GM18508 (cell line): ENCODE measurements around the gene VIPR2.
"Not testable (repeated sequence)": the region's sequence is repeated elsewhere in the genome, so short reads cannot be mapped to it uniquely, and the experiment has no call there.

Source experiments
- ATAC-seq: cut with Tn5 transposase; IDR thresholded peaks from one replicate; pipeline ENCODE4 v1.9.1; 2021; ENCODE audit warnings: moderate number of reproducible peaks; ENCODE audit not compliant: insufficient read depth, unreplicated experiment

The VIPR2 gene

DNA sequence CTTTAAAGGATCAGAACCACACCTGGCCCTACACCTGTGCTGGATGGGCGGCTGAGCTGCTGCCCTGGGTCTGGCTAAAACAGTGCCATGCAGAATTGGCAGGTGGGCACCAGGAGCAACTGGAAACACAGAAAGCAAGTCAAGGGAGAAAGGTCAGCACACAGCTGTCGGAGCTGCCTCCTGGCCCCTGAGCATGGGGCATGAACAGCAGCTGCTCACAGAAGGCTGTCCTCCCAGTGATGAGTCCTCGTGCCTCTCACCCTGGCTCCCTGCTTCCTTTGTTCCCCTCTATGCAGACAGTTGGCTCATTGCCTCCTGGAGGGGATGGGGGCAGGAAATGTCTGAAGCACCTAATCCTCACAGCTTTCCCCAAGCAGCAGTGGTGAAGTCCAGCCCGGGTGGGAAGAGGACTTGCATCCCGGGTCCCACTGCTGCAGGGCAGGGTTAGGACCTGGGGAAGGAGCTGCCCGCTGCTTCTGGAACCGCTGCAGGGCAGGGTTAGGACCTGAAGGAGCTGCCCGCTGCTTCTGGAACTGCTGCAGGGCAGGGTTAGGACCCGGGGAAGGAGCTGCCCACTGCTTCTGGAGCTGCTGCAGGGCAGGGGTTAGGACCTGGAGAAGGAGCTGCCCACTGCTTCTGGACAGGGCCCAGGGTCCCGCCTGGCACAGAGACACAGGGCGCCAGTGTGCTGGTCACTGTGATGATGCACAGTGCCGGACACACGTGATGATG, 37.3 kb downstream of the VIPR2 start:
- no peak for ATAC-seq

DNA sequence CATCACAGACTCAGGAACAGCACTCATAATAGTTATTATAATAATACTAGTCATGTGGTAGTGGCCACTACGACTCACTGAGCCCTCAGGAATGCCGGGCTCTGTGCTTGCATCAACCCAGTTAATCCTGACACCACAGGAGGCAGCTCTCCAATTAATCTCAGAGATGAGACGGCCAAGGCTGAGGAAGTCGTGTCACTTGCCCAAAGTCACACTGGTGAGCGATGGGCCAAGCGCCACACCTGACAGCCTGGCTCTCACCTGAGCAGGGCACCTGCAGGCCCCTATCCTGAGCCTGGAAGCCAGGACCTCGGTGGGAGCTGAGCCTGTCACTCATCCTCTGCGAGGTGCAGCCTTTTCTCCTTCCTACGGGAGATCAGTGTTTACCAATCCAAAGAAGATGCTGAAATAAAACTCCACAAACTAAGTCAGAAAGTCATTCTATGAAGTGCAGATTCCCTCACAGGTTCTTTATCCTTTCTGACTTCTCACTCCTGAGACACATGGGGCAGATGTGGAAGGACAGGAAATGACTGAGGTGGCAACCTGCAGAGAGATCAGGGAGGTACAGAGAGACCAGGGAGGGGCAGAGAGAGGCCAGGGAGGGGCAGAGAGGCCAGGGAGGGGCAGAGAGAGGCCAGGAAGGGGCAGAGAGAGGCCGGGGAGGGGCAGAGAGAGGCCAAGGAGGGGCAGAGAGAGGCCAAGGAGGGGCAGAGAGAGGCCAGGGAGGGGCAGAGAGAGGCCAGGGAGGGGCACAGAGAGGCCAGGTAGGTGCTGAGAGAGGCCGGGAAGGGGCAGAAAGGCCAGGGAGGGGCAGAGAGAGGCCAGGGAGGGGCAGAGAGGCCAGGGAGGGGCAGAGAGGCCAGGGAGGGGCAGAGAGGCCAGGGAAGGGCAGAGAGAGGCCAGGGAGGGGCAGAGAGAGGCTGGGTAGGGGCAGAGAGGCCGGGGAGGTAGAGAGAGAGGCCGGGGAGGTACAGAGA, 38.5 kb downstream of the VIPR2 start:
- ATAC-seq, result no peak

DNA sequence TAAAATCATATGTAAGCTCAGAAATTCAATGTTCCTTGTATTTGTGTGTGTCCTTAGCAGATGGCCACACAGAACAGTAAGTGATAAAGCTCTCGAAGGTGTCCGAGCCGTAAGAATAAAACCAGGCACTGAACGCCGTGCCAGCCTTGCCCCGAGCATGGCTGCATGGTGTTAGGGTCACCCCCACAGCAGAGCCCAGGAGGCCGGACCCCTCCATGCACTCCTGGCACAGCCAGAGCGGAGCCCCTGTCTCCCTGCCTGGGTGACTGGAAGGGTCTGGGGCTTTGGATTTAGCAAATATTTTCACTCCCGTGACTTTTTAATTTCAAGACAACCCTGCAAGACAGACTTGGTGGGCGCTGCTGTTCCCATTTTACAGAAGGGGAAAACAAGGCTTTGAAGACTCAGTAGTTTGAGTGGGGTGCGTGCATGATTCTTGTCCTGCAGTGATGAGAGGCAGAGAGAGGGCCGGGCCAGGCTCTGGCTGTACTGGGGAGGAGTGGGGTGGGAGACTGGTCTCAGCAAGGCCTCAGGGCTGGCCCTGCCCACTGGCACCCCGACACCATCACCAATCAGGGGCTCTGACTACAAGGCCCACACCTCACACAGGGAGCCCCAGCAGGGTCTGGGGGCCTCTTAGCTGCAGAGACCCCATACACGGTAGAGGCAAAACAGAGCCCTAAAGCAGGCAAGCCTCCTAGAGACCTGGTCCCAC, 39.4 kb downstream of the VIPR2 start:
- no peak for ATAC-seq

DNA sequence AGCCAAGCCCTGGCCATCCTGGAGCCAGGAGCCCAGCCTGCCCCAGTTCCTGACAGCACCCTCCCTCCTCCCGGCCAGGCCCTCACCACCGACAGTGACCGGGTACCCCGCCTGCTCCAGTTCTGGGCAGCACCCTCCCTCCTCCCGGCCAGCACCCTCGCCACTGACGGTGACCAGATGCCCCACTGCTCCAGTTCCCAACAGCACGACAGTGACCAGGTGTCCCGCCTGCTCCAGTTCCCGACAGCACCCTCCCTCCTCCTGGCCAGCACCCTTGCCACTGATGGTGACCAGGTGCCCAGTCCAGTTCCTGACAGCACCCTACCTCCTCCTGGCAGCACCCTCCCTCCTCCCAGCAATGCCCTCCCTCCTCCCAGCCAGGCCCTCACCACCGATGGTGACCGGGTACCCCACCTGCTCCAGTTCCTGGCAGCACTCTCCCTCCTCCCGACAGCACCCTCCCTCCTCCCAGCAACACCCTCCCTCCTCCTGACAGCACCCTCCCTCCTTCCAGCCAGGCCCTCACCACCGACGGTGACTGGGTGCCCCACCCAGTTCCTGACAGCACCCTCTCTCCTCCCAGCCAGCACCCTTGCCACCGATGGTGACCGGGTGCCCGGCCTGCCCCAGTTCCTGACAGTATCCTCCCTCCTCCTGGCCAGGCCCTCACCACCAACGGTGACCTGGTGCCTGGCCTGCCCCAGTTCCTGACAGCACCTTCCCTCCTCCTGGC, 40.3 kb downstream of the VIPR2 start:
- no peak for ATAC-seq

DNA sequence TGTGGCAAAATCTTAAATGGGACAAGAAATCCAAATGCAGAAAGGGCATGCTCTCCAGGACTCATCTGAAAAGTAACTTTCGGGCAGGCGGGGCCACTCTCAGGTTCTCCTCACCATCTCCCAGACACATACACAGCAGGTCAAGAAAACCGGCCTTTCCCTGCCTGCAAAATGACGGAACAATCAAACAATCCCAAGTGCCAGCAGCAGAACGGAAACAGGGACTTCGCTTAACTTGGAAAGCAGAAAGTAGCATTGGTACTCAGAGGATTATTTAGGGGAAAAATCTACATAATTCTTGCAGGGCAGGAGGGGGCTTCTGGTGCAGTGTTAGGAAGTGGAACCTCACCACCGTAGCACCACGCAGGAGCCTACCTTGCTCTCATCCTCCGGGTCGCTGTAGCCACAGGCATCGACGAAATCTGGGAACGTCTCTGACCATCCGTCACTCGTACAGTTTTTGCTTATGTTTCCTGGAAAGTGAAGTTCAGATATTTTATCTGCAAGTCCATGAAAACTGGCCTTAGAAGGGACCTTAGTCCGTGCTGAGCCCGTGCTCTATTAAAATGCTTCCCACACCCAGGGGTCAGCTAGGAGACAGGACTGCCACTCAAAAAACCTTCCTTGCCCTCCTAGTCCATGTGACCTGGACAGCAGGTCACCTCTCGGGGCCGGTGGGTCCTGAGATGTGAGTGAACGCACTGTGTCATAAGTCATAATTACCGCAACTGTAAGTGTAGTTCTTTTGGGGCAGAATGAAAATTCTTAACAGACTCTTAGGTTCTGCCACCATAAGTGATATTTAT, 41.1 kb downstream of the VIPR2 start:
- ATAC-seq, result no peak

DNA sequence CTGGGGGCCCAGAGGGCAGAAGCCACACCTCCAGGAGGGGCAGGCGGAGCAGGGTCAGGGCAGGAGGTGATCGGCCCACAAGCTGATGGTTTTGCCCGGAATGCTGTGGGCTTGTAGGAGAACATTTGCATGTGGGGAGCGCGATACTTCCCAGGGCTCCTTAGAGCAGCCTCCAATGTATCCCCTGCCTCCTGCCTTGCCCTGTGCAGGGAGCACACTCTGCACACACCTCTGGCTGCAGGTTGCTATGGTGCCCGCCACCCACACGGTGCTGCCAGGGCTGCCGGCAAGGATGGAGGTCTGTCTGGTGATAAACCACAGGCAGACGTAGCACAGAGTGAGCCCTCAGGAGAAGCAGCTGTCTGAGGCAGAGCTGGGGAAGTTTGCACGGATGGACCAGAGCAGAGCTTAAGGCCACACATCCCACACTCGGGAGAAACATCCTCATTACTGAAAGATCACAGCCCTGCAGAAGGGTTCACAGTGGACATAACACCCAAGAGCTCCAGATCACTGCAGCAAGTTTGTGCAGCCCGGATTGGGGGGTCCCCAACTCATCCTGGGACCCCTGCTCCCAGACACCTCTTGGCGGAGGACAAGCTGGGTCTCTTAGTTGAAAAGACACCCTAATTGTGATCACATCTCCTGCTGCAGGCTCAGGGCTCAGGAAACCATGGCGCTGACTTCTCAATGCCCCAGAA, 41.8 kb downstream of the VIPR2 start:
- no peak for ATAC-seq

DNA sequence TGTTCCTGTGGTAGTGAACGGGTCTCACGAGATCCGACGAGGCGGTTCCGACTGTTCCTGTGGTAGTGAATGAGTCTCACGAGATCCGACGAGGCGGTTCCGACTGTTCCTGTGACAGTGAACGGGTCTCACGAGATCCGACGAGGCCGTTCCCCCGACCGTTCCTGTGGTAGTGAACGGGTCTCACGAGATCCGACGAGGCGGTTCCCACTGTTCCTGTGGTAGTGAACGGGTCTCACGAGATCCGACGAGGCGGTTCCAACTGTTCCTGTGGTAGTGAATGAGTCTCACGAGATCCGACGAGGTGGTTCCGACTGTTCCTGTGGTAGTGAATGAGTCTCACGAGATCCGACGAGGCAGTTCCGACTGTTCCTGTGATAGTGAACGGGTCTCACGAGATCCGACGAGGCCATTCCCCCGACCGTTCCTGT, 43.0 kb downstream of the VIPR2 start:
- not testable (repeated sequence) for ATAC-seq

DNA sequence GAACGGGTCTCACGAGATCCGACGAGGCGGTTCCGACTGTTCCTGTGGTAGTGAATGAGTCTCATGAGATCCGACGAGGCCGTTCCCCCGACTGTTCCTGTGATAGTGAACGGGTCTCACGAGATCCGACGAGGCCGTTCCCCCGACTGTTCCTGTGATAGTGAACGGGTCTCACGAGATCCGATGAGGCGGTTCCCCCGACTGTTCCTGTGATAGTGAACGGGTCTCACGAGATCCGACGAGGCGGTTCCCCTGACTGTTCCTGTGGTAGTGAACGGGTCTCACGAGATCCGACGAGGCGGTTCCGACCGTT, 43.6 kb downstream of the VIPR2 start:
- not testable (repeated sequence) for ATAC-seq

DNA sequence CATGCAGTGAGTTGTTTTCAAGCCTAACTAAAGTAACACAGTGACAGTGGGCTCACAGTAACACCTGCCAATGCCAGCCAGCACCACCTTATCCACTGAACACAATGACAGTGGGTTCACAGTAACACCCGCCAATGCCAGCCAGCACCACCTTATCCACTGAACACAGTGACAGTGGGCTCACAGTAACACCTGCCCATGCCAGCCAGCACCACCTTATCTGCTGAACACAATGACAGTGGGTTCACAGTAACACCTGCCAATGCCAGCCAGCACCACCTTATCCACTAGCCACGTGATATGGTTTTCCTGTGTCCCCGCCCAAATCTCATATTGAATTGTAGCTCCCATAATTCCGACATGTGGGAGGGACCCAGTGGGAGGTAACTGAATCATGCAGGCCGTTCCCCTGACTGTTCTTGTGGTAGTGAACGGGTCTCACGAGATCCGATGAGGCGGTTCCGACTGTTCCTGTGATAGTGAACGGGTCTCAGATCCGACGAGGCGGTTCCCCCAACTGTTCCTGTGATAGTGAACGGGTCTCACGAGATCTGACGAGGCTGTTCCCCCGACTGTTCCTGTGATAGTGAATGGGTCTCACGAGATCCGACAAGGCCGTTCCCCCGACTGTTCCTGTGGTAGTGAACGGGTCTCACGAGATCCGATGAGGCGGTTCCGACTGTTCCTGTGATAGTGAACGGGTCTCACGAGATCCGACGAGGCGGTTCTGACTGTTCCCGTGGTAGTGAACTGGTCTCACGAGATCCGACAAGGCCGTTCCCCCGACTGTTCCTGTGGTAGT, 44.2 kb downstream of the VIPR2 start:
- not testable (repeated sequence) for ATAC-seq

DNA sequence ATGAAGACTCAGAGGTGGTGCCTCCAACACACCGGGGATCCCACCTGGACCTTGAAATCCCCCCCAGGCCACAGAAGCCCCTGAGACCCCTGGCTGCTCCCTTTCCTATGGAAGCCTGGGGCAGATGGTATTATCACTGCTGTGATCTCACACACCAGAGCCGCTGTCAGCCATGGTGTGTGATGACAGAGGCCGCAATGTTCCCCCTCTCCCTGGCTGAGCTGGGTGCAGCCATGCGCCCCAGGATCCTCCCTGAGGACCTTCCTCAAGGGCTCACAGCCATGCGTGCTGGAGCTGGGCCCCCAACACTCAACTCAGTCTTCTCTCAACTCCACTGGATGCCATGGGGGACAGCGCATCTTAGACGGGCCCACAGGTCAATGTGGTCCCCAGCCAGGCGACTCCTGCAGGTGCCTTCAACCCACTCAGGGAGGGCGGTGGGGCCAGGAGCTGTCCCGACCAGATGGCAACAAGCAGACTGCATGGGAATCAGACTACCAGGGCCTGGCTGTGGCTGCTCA, 44.9 kb downstream of the VIPR2 start:
- ATAC-seq, result no peak

DNA sequence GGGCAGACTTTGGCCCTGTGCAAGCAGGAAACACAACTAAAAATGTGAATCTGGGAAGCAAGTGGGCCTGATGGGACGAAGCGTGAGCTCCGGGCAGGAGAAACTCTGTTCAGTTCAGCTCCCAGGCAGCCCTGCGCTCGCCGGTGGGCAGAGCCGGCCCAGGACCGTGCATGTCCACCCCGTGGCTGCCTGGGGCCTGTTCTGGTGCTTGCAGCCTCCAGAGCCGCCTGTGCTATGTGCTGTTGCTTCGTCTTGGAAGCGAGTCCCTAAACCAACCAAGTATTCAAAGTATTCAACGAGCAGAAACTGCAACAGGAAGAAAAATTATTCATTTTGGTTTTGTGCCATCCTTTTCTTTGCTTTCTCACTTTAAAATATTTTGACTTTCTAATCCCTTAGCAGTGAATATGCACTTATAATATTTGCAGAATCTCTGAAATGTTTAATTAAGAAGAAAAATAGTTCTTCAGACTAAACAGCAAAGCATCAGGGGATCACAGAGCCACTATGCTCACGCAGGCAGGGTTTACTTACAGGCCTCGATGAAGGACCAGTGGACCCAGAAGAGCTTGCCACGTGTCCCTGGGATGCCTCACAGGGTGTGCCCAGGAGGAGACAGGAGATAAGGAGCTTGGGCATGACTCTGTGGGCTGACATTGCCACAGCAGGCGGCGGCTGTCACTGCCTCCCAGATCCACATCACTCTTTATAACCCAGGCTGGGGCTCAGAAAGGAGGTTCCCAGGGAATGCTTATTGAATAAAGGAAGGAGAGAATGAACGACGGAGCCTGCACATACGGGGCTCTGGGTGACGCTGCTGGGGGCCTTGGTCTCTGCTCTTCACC, 45.6 kb downstream of the VIPR2 start:
- ATAC-seq, result no peak

DNA sequence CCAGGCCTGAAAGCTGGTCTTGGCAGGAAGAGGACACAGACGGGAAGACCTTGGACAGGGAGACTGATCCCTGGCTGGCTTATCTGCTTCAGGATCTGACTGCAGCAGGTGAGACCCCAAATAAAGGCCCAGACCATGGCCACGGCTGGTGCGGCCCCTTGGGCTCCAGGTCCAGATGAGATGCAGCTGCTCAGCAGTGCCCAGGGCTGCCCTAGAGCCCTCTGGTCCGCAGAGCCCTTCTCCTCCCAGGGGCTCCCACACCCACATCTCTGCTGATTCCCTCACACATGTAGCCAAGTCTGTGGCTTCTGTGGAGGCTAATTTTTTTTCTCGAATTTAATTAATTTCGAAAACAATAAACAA, 46.3 kb downstream of the VIPR2 start:
- ATAC-seq, result no peak

DNA sequence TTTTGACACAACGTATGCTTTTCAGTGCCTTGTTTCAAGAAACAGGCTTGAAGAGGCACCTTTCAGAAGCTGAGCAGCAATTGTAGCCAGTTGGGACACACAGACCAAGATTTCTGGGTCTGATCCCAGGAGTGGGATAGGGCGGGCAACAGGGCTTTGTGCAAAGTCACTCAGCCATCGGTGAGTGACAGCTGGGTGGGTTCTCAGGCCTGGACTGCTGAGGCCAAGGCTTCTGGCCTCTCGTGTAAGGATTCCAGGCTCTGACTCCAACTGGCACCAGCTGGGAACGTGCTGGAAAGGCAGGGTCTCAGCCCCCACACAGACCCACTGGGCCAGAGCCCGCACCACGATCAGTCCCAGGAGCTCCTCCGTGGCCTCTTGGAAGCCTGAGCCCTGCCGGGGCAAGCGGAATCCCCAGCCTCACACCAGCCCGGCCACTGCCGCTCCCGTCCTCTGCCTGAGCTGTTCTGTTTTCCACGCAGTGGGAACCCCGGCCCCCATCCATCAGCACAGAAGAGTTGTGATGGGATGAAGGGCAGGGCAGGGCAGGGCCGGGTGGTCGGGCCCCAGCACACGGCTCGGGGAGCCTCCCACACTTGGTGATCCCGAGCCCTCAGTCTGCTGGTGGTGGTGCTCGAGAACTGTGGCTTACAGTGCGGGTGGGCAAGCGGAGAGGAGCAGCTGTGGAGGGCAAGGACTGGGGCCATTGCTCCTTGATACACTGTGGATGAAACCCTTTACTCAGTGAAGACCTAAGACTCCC, 46.8 kb downstream of the VIPR2 start:
- ATAC-seq, result no peak

DNA sequence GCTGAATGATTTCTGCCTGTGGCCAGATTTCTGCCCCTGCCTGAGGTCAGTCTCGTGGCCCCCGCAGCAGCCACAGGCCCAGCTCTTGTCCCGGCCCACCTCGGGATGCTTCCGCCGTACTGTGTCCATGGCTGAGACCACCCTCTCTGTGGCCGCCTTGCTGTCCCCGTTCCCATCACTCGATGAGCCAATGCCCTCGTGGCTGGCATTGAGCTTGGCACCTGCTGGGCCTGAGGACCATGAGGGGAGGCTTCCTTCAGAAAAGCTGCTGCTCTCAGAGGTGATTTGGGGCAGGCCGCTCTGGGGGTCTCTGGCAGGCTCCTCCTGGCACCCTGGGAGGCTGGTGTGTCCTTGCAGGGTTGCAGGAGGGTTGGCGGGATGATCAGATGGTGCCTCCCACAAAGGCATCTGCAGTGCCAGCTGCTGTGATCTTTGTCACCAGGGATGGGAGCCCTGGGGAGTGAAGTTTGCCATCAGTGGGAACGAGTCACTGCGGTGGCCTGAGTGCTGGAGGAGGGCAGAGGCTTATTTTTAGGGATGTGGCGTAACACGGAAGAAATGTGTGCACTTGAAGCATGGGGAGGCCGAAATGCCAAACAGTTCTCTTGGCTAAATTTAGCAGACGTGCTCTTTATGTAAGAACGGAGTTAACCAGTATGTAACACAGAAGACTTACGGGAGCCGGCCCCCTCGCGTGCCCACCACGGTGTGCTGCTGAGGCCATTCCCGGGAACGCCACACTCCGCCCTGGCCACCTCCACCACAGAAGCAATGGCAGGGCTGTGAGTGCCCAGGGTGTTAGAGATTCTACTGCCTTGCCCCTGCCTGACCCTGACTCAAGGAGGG, 47.7 kb downstream of the VIPR2 start:
- no peak for ATAC-seq

DNA sequence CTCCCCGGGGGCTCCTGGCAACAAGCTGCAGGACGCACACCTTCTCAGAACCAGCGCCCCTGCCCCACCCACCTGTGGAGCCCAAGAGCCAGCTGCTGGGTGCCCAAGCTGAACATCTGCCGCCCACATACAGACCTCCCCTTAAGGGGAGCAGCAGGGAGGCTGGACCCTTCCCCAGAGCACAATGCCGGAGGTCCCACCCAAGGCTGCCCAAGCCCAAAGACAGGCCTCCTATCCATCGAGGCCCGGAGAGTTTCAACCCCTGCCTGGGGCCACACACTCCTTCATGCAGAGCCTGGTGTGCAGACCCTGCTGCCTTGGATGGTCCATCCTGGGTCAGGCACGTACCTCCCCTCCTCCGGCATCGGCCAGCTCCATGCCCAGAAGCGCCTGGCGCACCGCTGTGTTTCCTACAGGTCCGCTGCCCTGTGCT, 48.7 kb downstream of the VIPR2 start:
- ATAC-seq, result no peak
